HG02642 (cell line): ENCODE measurements around the gene SH3RF3.
A peak's percentile ranks its signal among the peaks of the same experiment; 100 is the strongest.

Source experiments
- ATAC-seq: cut with Tn5 transposase; IDR thresholded peaks from one replicate; pipeline ENCODE4 v1.9.1; 2021; ENCODE audit warnings: mild to moderate bottlenecking; ENCODE audit not compliant: unreplicated experiment, poor library complexity

SH3RF3 gene

GRCh38 chr2:109493176-109493935 is 364.4 kb downstream of the SH3RF3 start:
- no peak for ATAC-seq

- no peak for ATAC-seq
Observed at GRCh38 chr2:109494351-109494750, 365.3 kb downstream of the SH3RF3 start.

GRCh38 chr2:109497463-109497862 is 368.5 kb downstream of the SH3RF3 start:
- no peak for ATAC-seq

- no peak for ATAC-seq
Observed at GRCh38 chr2:109497911-109498870, 369.2 kb downstream of the SH3RF3 start.

GRCh38 chr2:109498906-109499305 is 369.9 kb downstream of the SH3RF3 start:
- no peak for ATAC-seq

GRCh38 chr2:109499566-109499965 is 370.6 kb downstream of the SH3RF3 start:
- no peak for ATAC-seq

- no peak for ATAC-seq
Observed at GRCh38 chr2:109500910-109501309, 371.9 kb downstream of the SH3RF3 start.

- no peak for ATAC-seq
Observed at GRCh38 chr2:109501461-109501860, 372.5 kb downstream of the SH3RF3 start.

- ATAC-seq = no peak
Observed at GRCh38 chr2:109503191-109503590, 374.2 kb downstream of the SH3RF3 start.

GRCh38 chr2:109507217-109507616 is 378.2 kb downstream of the SH3RF3 start:
- no peak for ATAC-seq

GRCh38 chr2:109507828-109508227 is 378.8 kb downstream of the SH3RF3 start:
- ATAC-seq = no peak

GRCh38 chr2:109508556-109508955 is 379.6 kb downstream of the SH3RF3 start:
- ATAC-seq = no peak

- ATAC-seq = peak; percentile 32
Observed at GRCh38 chr2:109510136-109511028, 381.4 kb downstream of the SH3RF3 start.

GRCh38 chr2:109511168-109511567 is 382.2 kb downstream of the SH3RF3 start:
- ATAC-seq = no peak

GRCh38 chr2:109512076-109512475 is 383.1 kb downstream of the SH3RF3 start:
- ATAC-seq = no peak

GRCh38 chr2:109513230-109513629 is 384.2 kb downstream of the SH3RF3 start:
- ATAC-seq = no peak

- ATAC-seq = peak; percentile 74
Observed at GRCh38 chr2:109513749-109514588, 385.0 kb downstream of the SH3RF3 start.

- no peak for ATAC-seq
Observed at GRCh38 chr2:109514857-109515256, 385.9 kb downstream of the SH3RF3 start.

GRCh38 chr2:109516445-109517117 is 387.6 kb downstream of the SH3RF3 start:
- ATAC-seq = no peak
